K562 (cell line): ENCODE results near the gene TSKS. TPM values are rescaled to one million over a fixed set of nuclear protein-coding genes. Genes with fewer than 3 reads are reported as not detected.
A peak's percentile ranks its signal among the peaks of the same experiment; 100 is the strongest.

Experiments used
- CHD2 ChIP-seq: IDR thresholded peaks from 2 replicates; pipeline ENCODE4 v1.6.1; 2011; ENCODE audit warnings: low read depth, low read length
- FOXK1 ChIP-seq: sonication (generic); formaldehyde crosslinking; IDR thresholded peaks from 2 replicates; pipeline ENCODE4 v1.8.0; 2022; ENCODE audit warnings: missing genetic modification reagents, mild to moderate bottlenecking, borderline replicate concordance
- KLF10 ChIP-seq: fragments of 250-450 bp; sonication (Bioruptor Pico); IDR thresholded peaks from 2 replicates; pipeline ENCODE4 v1.6.1; 2021; ENCODE audit warnings: matching md5 sums
- SRSF1 ChIP-seq: fragments of 200-400 bp; formaldehyde crosslinking; IDR thresholded peaks from 2 replicates; pipeline ENCODE4 v1.6.1; 2017; ENCODE audit warnings: mild to moderate bottlenecking, low read depth, low read length, moderate library complexity
- ZNF23 ChIP-seq: fragments of 250-450 bp; sonication (Bioruptor Pico); IDR thresholded peaks from 2 replicates; pipeline ENCODE4 v1.4.0; 2020; ENCODE audit warnings: mild to moderate bottlenecking
- ZNF407 ChIP-seq: fragments of 450-650 bp; IDR thresholded peaks from 2 replicates; pipeline ENCODE4 v1.6.1; 2016; ENCODE audit warnings: low read depth
- ZZZ3 ChIP-seq: fragments of 450-650 bp; IDR thresholded peaks from 2 replicates; pipeline ENCODE4 v1.6.1; 2016; ENCODE audit warnings: antibody characterized with exemption, mild to moderate bottlenecking, moderate library complexity
- polyA plus RNA-seq, 8 experiments: library from polyadenylated mRNA; depleted of rRNA in 4 of 8; stranded (reverse) in 5 of 8; unstranded in 3 of 8; fragments of >200 nt; fragmentation: Nextera tagmentation in 2 of 8; fragmentation: Illumina TruSeq in 1 of 8; extraction: Ambion mirVana in 2 of 8; extraction: Trizol in 1 of 8; gene quantifications; 2 replicates each; pipeline versions ENCODE4 v1.2.1 to v1.2.3, GENCODE V29; 2011 to 2014; ENCODE audit warnings: inconsistent platforms in 1 of 8, missing spikeins in 1 of 8
- total RNA-seq, 7 experiments: library from RNA; depleted of rRNA in 6 of 7; stranded (reverse); fragments of >200 nt in 6 of 7; fragmentation: Illumina TruSeq in 2 of 7; extraction: Trizol in 2 of 7; gene quantifications; 2 replicates each; pipeline versions ENCODE4 v1.2.1 to v1.2.3, GENCODE V29; 2011 to 2021; ENCODE audit warnings: low replicate concordance in 1 of 7

Gene TSKS
- total and polyA plus RNA-seq, 9 of the 15 experiments (the other 6 are each of a cell fraction or from before 2014, with no cell fraction given), result 0.14 to 4.5 (median 0.80) TPM

DNA sequence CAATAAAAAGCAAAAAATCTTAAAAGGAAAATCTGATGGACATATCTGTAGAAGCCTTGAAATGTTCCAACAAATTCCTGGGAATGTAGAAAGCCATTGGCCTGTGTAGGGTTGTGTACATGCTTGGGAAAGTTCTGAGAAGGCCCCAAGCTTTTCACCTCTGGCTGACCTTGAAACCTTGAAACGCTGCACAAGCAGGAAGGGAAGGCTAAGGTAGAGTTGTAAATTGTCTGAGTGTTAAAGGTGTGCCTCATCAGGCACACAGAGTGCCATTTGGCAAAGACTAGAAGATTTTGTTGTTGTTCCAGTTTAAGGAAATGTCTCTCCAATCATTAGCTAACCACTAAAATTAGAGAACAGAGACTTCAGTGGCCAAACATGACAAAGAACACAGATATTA, 10.4 kb downstream of the TSKS start (continued):
- TF ChIP-seq ZNF407 (no peak), SRSF1 (no peak), ZNF23 (no peak), CHD2 (no peak), ZZZ3 (peak; percentile 77; the same call in 1 of the 2 replicates), KLF10 (CRISPR knock-in tag) (no peak), FOXK1 (CRISPR knock-in tag) (no peak)
